ENCODE data around the gene SETD3. TPM values are rescaled to one million over a fixed set of nuclear protein-coding genes. Genes with fewer than 3 reads are reported as not detected.
"Not testable (repeated sequence)": the region's sequence is repeated elsewhere in the genome, so short reads cannot be mapped to it uniquely, and the experiment has no call there.

The SETD3 gene
- total and polyA plus RNA-seq, 9 donors, result 27.9 to 133 (median 79.2) TPM

DNA sequence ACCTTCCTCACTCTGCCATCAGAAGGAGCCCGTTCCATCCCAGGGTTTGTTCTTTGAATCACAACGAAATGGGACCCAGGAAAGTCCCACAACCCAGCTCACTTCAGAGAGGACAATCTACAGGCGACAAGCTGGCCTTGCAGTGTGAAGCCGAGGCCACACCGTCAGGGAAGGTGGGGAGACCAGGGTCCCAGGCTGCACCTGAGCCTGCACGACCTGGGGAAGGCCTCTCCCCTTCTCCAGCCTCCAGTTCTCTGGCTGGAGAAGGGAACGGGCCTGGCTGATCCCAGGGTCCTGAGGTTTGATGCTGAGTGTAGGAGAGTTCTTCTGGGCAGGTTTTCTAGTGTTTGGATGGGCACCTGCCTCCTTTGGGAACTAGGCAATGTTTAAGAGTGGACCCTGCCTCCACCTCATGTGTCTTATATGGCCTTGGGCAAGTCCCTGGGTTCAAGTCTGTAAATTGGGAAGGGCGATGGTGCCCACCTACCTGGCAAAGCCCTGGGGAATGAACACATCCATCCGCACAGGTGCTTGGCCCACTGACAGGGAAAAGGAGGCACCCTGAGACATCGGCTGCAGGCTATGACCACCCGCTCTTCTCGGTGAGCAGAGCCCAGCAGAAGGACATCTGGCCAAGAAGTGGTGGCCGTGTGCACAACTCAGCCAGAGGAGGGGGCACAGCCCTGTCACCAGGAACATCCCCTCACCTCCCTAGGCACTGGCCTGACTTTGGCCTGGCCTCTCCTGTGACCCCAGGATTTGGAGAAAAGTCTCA lies 130.8 kb downstream of the SETD3 start:
- no peaks in the 10 kb centered on the region for H3K27me3 ChIP-seq
- DNase-seq, result peak in 1 of 5 donors; percentile 3
- H3K36me3 ChIP-seq, result no peaks in the 10 kb centered on the region
- intact Hi-C loops (cut with DNase I), result no loop called here
- no peaks in the 10 kb centered on the region for H3K9me3 ChIP-seq
- TF ChIP-seq, protein P1, sequence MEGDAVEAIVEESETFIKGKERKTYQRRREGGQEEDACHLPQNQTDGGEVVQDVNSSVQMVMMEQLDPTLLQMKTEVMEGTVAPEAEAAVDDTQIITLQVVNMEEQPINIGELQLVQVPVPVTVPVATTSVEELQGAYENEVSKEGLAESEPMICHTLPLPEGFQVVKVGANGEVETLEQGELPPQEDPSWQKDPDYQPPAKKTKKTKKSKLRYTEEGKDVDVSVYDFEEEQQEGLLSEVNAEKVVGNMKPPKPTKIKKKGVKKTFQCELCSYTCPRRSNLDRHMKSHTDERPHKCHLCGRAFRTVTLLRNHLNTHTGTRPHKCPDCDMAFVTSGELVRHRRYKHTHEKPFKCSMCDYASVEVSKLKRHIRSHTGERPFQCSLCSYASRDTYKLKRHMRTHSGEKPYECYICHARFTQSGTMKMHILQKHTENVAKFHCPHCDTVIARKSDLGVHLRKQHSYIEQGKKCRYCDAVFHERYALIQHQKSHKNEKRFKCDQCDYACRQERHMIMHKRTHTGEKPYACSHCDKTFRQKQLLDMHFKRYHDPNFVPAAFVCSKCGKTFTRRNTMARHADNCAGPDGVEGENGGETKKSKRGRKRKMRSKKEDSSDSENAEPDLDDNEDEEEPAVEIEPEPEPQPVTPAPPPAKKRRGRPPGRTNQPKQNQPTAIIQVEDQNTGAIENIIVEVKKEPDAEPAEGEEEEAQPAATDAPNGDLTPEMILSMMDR (IDR thresholded peaks at IDR 0.05), result no peak
- TF ChIP-seq EP300 (IDR thresholded peaks at IDR 0.05) (no peak), POLR2A (IDR thresholded peaks at IDR 0.05) (no peak)
- H3K4me1 ChIP-seq (ENCODE audit: insufficient read depth), result no peaks in the 10 kb centered on the region
- H3K4me3 ChIP-seq, result no peak overlapping the region
- H3K27ac ChIP-seq, result no peak overlapping the region
- WGBS, 3 donors, result 91 to 94% (median 94%) methylated on average over 13 of the region's 13 CpGs

DNA sequence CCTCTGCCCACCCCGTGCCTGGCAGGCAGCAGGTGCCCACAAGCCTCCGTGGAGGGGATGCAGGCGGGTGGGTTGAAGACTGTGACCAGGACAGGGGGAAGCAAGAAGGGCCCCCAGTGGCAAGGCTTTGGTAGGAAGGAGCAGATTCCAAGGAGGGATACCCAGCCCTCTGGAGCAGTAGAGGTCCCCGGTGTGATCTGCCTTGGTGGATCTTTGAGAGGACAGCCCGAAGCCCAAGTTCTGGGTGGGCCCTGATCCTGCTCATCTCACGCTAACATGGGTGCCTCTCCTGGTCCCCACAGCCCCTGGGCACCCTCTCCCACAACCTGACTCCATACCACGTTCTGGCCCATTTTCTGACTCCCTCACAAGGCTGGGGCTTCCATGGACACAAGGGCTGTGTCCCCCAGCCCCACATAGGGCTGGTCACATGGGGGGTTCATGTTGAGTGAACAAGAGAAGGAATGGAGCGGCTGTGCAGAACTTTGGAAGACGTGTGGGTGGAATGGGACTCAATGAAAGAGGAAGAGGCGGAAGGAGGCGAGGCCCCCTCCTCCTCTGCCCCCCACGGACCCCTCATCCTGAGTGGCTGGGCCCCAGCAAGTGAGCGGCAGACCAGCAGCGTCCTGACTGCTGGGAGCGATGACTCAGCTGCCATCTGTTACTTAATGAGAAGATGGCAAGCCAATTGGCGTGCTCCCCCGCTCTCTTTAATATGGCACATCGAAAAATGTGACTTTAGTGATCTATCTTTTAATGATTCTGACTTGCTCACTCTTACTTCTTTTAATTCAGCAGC lies 131.6 kb downstream of the SETD3 start:
- intact Hi-C loops (cut with DNase I), result no loop called here
- TF ChIP-seq POLR2A (IDR thresholded peaks at IDR 0.05) (no peak), EP300 (IDR thresholded peaks at IDR 0.05) (no peak)
- TF ChIP-seq, protein P1 (IDR thresholded peaks at IDR 0.05), result no peak
- Histone ChIP-seq H3K36me3 (no peaks in the 10 kb centered on the region), H3K4me1 (ENCODE audit: insufficient read depth) (no peaks in the 10 kb centered on the region), H3K9me3 (no peaks in the 10 kb centered on the region), H3K27ac (no peak overlapping the region), H3K27me3 (no peaks in the 10 kb centered on the region), H3K4me3 (no peak overlapping the region)
- DNase-seq, result peak in 1 of 5 donors; percentile 4
- WGBS, 3 donors, result 92 to 95% (median 92%) methylated on average over 18 of the region's 18 CpGs

DNA sequence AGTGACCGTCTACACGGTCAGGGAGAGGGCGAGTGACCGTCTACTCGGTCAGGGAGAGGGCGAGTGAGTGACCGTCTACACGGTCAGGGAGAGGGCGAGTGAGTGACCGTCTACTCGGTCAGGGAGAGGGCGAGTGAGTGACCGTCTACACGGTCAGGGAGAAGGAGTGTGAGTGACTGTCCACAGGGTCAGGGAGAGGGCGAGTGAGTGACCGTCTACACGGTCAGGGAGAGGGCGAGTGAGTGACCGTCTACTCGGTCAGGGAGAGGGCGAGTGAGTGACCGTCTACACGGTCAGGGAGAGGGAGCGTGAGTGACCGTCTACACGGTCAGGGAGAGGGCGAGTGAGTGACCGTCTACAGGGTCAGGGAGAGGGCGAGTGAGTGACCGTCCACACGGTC lies 132.4 kb downstream of the SETD3 start:
- DNase-seq, result peak in 1 of 5 donors; percentile 1
- H3K27ac ChIP-seq; H3K36me3 ChIP-seq; H3K9me3 ChIP-seq; intact Hi-C loops (cut with DNase I); H3K4me3 ChIP-seq; H3K4me1 ChIP-seq (ENCODE audit: insufficient read depth); H3K27me3 ChIP-seq: not testable (repeated sequence)
- 93 to 96% (median 95%) methylated on average over 31 of the region's 31 CpGs for WGBS, 3 donors

Small RNA genes within 50 kb of the gene (small RNA-seq; reads per million reads assigned to genes)
- gene RNU6-91P, result not detected

Other genes with a start within 250 kb of the SETD3 start
- under 1 TPM; 0.20 to 0.84 (median 0.46) TPM for gene BCL11B, start 208.7 kb downstream of the SETD3 start, total RNA-seq
- under 1 TPM; 0.08 to 0.33 TPM for gene BCL11B, start 208.7 kb downstream of the SETD3 start, polyA plus RNA-seq
- gene CCNK, start 550 bp upstream of the SETD3 start, total RNA-seq, result 10 to 100 TPM; 22.9 to 50.6 (median 46.8) TPM
- gene CCNK, start 550 bp upstream of the SETD3 start, polyA plus RNA-seq, result 10 to 100 TPM; 17.3 to 60.0 TPM
- 10 to 100 TPM in 5 of 7 donors, 1 to 10 TPM in 2; 2.1 to 28.4 (median 13.2) TPM for gene CCDC85C, start 123.3 kb upstream of the SETD3 start, total RNA-seq
- gene CCDC85C, start 123.3 kb upstream of the SETD3 start, polyA plus RNA-seq, result 1 to 10 TPM; 3.2 to 6.7 TPM
- gene HHIPL1, start 164.3 kb upstream of the SETD3 start, total RNA-seq, result 1 to 10 TPM in 6 of 7 donors, under 1 TPM in 1; 0.48 to 3.8 (median 2.4) TPM
- 1 to 10 TPM in 1 of 2 donors, under 1 TPM in 1; 0.82 to 1.2 TPM for gene HHIPL1, start 164.3 kb upstream of the SETD3 start, polyA plus RNA-seq
- 1 to 10 TPM in 5 of 7 donors, under 1 TPM in 2; 0.48 to 4.9 (median 1.9) TPM for gene CYP46A1, start 203.4 kb upstream of the SETD3 start, total RNA-seq
- gene CYP46A1, start 203.4 kb upstream of the SETD3 start, polyA plus RNA-seq, result 1 to 10 TPM; 1.2 TPM

All from ovary (tissue), 9 donors.